ENCODE data around the gene KIF22.

- TF ChIP-seq YBX1 (IDR thresholded peaks at IDR 0.05) (no peak), SMC3 (conservative IDR thresholded peaks at IDR 0.05; ENCODE audit: insufficient read depth, low read depth, low read length) (0 out of 2 replicates have a peak, but pooled peaks have one; percentile 10), GATA2 (CRISPR knock-in tag; IDR thresholded peaks at IDR 0.05) (no peak), PHTF2 (CRISPR knock-in tag; IDR thresholded peaks at IDR 0.05) (0 out of 2 replicates have a peak, but pooled peaks have one; percentile 36), SIX5 (IDR thresholded peaks at IDR 0.05; ENCODE audit: borderline replicate concordance in 1 of 2, insufficient read depth in 1 of 2, low read depth in 1 of 2, low read length in 2 of 2) (no peak), MAFF (IDR thresholded peaks at IDR 0.05; ENCODE audit: low read length) (no peak), ESRRA (IDR thresholded peaks at IDR 0.05; ENCODE audit: borderline replicate concordance, low read depth) (0 out of 2 replicates have a peak, but pooled peaks have one; percentile 15)
- TF ChIP-seq, protein P1, sequence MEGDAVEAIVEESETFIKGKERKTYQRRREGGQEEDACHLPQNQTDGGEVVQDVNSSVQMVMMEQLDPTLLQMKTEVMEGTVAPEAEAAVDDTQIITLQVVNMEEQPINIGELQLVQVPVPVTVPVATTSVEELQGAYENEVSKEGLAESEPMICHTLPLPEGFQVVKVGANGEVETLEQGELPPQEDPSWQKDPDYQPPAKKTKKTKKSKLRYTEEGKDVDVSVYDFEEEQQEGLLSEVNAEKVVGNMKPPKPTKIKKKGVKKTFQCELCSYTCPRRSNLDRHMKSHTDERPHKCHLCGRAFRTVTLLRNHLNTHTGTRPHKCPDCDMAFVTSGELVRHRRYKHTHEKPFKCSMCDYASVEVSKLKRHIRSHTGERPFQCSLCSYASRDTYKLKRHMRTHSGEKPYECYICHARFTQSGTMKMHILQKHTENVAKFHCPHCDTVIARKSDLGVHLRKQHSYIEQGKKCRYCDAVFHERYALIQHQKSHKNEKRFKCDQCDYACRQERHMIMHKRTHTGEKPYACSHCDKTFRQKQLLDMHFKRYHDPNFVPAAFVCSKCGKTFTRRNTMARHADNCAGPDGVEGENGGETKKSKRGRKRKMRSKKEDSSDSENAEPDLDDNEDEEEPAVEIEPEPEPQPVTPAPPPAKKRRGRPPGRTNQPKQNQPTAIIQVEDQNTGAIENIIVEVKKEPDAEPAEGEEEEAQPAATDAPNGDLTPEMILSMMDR (IDR thresholded peaks at IDR 0.05 in 2 of 3, conservative IDR thresholded peaks at IDR 0.05 in 1 of 3; ENCODE audit: insufficient read depth in 2 of 3, low read depth in 1 of 3, low read length in 3 of 3) = peak; percentile 56 to 71 (median 66); a peak in 5 of 6 replicates
Observed at GRCh38 chr16:29807426-29808218, 17.1 kb downstream of the KIF22 start.

All from K562 (cell line).